OCI-LY7 (cell line): ENCODE data around the gene PNMA6F. TPM values are rescaled to one million over a fixed set of nuclear protein-coding genes. Genes with fewer than 3 reads are reported as not detected.

Experiments
- BruUV-seq: library from RNA; stranded (reverse); fragments of 400-500 nt; replicated peaks from 2 replicates; lab custom pipeline; 2021; lab: Mats Ljungman, UMichigan
- CTCF ChIA-PET: fragments of 300-600 bp; sonication (Branson Sonifier 250); formaldehyde crosslinking; loops from one replicate; lab custom pipeline; 2022; ENCODE audit warnings: antibody characterized with exemption; ENCODE audit not compliant: unreplicated experiment; lab: Charles Lee
- POLR2A ChIA-PET: fragments of 300-600 bp; sonication (Branson Sonifier 250); formaldehyde crosslinking; loops from one replicate; lab custom pipeline; 2022; ENCODE audit warnings: antibody characterized with exemption; lab: Charles Lee
- DNase-seq: peaks from one replicate; pipeline ENCODE4 v3.0.0-alpha.2; 2015; ENCODE audit warnings: low spot score
- H2AFZ ChIP-seq: fragments of 200-600 bp; sonication (generic), shearing (Covaris generic); 2 replicates; pipeline ENCODE4 v1.6.1; 2014; ENCODE audit warnings: mild to moderate bottlenecking, antibody characterized with exemption, low read length, moderate library complexity
- H3K27ac ChIP-seq: fragments of 200-600 bp; sonication (generic); 2 replicates; pipeline ENCODE4 v1.5.1; 2014; ENCODE audit warnings: mixed run types, low read depth, mild to moderate bottlenecking, moderate library complexity, low read length, inconsistent platforms; ENCODE audit not compliant: poor library complexity, severe bottlenecking
- H3K36me3 ChIP-seq: fragments of 200-600 bp; sonication (generic); 2 replicates; pipeline ENCODE4 v1.6.1; 2014; ENCODE audit warnings: mild to moderate bottlenecking, antibody characterized with exemption, low read length, moderate library complexity, mixed read lengths; ENCODE audit not compliant: insufficient read depth
- H3K4me1 ChIP-seq: fragments of 200-600 bp; sonication (generic); 2 replicates; pipeline ENCODE4 v1.5.1; 2014; ENCODE audit warnings: mild to moderate bottlenecking, low read length; ENCODE audit not compliant: insufficient read depth, poor library complexity, severe bottlenecking
- H3K4me2 ChIP-seq: fragments of 200-600 bp; sonication (generic); 2 replicates; pipeline ENCODE4 v1.6.1; 2014; ENCODE audit warnings: mild to moderate bottlenecking, low read length
- H3K4me3 ChIP-seq: fragments of 200-600 bp; sonication (generic); 2 replicates; pipeline ENCODE4 v1.5.1; 2014; ENCODE audit warnings: mild to moderate bottlenecking, low read depth, low read length; ENCODE audit not compliant: poor library complexity, severe bottlenecking
- H3K79me2 ChIP-seq: fragments of 200-600 bp; sonication (generic); 2 replicates; pipeline ENCODE4 v1.6.1; 2016; ENCODE audit warnings: low read depth, mild to moderate bottlenecking, low read length, moderate library complexity, mixed read lengths; ENCODE audit not compliant: insufficient read depth
- H3K9me2 ChIP-seq: fragments of 200-600 bp; sonication (generic); 2 replicates; pipeline ENCODE4 v1.6.1; 2016; ENCODE audit warnings: mild to moderate bottlenecking, low read length, mixed read lengths; ENCODE audit not compliant: insufficient read depth
- H3K9me3 ChIP-seq: fragments of 200-600 bp; sonication (generic); 2 replicates; pipeline ENCODE4 v1.6.1; 2014; ENCODE audit warnings: mild to moderate bottlenecking, mixed run types, low read length, mixed read lengths
- H4K20me1 ChIP-seq: fragments of 200-600 bp; sonication (generic); 2 replicates; pipeline ENCODE4 v1.6.1; 2014; ENCODE audit warnings: mild to moderate bottlenecking, antibody characterized with exemption, low read length, moderate library complexity, mixed read lengths; ENCODE audit not compliant: insufficient read depth
- CTCF ChIP-seq: fragments of 200-600 bp; sonication (generic); conservative IDR thresholded peaks from 2 replicates; pipeline ENCODE4 v1.5.1; 2014; ENCODE audit warnings: mild to moderate bottlenecking, antibody characterized with exemption, low read length, moderate library complexity, mixed read lengths
- EZH2phosphoT487 ChIP-seq: fragments of 200-600 bp; sonication (generic); IDR thresholded peaks from 2 replicates; pipeline ENCODE4 v1.6.1; 2018; ENCODE audit warnings: low read depth, borderline replicate concordance, mild to moderate bottlenecking, mixed run types, antibody characterized with exemption, low read length, moderate library complexity, mixed read lengths
- intact Hi-C: fragments of 100-400 bp; cut with micrococcal nuclease; formaldehyde crosslinking; loops from one replicate; pipeline ENCODE4 v1.10.0; 2022; ENCODE audit not compliant: unreplicated experiment
- total RNA-seq, 2 experiments: library from RNA; depleted of rRNA in 1 of 2; stranded (reverse); fragments of >200 nt in 1 of 2; shearing (Covaris generic) in 1 of 2; gene quantifications; 2 replicates each; pipeline ENCODE4 v1.2.3, GENCODE V29; 2014 to 2022

Gene PNMA6F
- total RNA-seq, 2 experiments from 2014 or later = not detected

DNA sequence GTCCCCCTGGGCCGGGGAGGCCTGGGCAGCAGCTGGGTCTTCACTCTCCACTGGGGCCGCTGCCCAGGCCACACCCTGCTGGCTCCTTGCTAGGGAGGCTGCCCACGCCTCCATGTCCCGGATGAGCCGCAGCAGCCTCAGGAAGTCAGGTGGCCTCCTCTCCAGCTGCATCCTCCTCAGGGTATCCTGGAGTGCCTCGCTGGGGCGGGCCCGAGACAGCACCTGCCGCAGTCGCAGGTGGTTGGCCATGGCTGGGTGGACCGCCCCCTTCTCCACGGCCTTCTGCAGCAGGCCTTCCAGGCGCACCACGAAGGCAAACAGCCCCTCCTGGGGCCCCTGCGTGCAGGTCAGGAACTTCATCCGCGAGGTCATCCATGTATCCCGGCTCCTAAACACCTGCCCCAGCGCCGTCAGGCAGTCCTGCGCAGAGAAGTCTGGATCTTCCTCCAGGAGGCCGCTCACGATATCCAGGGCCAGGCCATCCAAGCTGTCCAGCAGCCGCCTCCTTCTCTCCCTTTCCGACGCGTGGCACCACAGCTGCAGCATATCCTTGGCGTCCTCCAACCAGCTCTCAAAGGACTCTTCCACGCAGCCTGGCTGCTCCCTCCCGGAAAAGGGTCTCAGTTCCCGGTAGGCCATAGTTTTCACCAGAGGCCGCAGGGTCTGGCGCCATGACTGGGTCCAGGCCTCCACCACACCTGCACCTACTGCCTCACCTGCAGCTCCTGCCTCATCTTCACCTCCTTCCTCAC lies 2.1 kb downstream of the PNMA6F start:
- H3K36me3 ChIP-seq = no peaks in the 10 kb centered on the region
- no TSS peak for BruUV-seq

DNA sequence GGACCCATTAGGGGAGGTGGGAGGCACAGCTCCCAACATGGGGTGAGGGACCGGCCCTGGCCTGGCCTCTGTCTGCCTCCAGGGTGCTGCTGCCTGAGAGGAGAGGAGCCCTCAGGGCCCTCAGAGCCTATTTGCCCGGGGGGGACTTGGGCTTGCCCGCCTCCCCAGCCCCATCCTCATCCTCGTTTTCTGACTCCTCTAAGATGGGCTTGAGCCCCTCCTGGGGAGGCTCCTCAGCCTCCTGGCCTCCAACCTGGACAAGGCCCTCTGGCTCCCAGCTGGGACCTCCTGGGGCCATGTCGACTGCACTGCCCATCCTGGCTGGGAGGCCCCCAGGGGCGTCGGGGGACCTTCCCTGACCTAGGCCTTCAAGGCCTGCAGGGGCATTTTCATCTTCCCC lies 2.8 kb downstream of the PNMA6F start:
- Histone ChIP-seq H3K36me3 (no peaks in the 10 kb centered on the region), H4K20me1 (no peaks in the 10 kb centered on the region), H3K9me2 (no peaks in the 10 kb centered on the region), H3K4me1 (no peaks in the 10 kb centered on the region), H3K9me3 (no peaks in the 10 kb centered on the region), H3K79me2 (no peaks in the 10 kb centered on the region), H2AFZ (no peak overlapping the region), H3K4me3 (no peak overlapping the region), H3K27ac (no peak overlapping the region), H3K4me2 (no peak overlapping the region)
- CTCF ChIA-PET = no interaction called here
- no peak for DNase-seq
- POLR2A ChIA-PET = no interaction called here
- intact Hi-C loops = no loop called here
- no TSS peak for BruUV-seq
- TF ChIP-seq CTCF (no peak), EZH2phosphoT487 (no peak)

More for the DNA sequence above, 2.1 kb downstream of the PNMA6F start:
- no peaks in the 10 kb centered on the region for H3K9me2 ChIP-seq
- peak; percentile 46 for DNase-seq
- no peak overlapping the region for H3K4me2 ChIP-seq
- no peak overlapping the region for H3K4me3 ChIP-seq
- H4K20me1 ChIP-seq = no peaks in the 10 kb centered on the region
- CTCF ChIA-PET = no interaction called here
- POLR2A ChIA-PET = no interaction called here
- no peaks in the 10 kb centered on the region for H3K79me2 ChIP-seq
- no peaks in the 10 kb centered on the region for H3K9me3 ChIP-seq
- TF ChIP-seq EZH2phosphoT487 (no peak), CTCF (no peak)
- no peak overlapping the region for H3K27ac ChIP-seq
- no peak overlapping the region for H2AFZ ChIP-seq
- intact Hi-C loops = no loop called here
- H3K4me1 ChIP-seq = no peaks in the 10 kb centered on the region

DNA sequence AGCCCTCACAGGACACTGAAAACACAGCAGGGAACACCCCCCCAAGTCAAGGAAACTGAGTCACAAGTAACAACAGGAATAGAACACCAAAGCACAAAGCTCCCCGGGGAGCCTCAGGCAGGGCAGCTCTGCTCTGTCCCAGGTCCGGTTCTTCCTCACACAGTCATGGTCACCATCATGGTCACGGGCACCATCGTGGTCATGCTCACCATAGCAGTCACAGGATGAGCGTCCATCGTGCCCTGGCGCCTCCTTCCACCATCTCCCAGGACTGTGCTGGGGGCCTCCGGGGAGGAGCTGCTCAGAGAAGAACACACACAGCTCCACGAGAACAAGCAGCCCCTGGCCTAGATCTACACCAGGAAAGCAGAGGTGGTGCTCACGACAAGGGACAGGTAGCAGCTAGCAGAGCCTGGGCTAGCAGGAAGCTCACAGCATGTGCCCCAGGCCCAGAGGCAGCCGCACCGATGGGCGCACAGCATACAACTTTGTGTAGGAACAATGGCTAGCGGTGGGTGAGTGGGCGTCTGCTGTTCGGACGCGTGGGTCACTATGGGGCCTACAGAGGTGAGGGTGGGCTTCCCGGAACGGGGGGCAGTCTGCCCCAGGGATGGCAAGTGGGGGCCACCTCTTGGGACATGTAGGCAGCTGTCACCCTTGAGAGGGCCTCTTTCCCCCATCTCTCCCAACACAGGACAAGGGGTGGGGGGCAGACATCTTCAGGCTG lies 3.4 kb downstream of the PNMA6F start:
- no peaks in the 10 kb centered on the region for H3K9me2 ChIP-seq
- intact Hi-C loops = no loop called here
- no peaks in the 10 kb centered on the region for H4K20me1 ChIP-seq
- CTCF ChIA-PET = no interaction called here
- H3K36me3 ChIP-seq = no peaks in the 10 kb centered on the region
- DNase-seq = no peak
- H3K4me3 ChIP-seq = no peak overlapping the region
- no peaks in the 10 kb centered on the region for H3K79me2 ChIP-seq
- no peak overlapping the region for H2AFZ ChIP-seq
- BruUV-seq = no TSS peak
- H3K9me3 ChIP-seq = no peaks in the 10 kb centered on the region
- POLR2A ChIA-PET = no interaction called here
- no peak for TF ChIP-seq CTCF
- TF ChIP-seq EZH2phosphoT487 = no peak
- no peak overlapping the region for H3K4me2 ChIP-seq
- H3K27ac ChIP-seq = no peak overlapping the region
- H3K4me1 ChIP-seq = no peaks in the 10 kb centered on the region
